Subcutaneous abdominal adipose tissue (tissue), 5 donors: ENCODE measurements around the gene DEGS2.
"Not testable (repeated sequence)": the region's sequence is repeated elsewhere in the genome, so short reads cannot be mapped to it uniquely, and the experiment has no call there.

Experiments used
- H3K27ac ChIP-seq: one replicate; pipeline ENCODE4 v1.7.0; 2013; ENCODE audit warnings: low read depth, mild to moderate bottlenecking, inconsistent platforms, low read length, moderate library complexity
- H3K27me3 ChIP-seq, 5 donors: one replicate each; pipeline ENCODE4 v1.7.0; 2013; ENCODE audit warnings: low read length in 5 of 5, inconsistent platforms in 1 of 5; ENCODE audit not compliant: control insufficient read depth in 5 of 5, insufficient read depth in 4 of 5
- H3K36me3 ChIP-seq, 5 donors: one replicate each; pipeline ENCODE4 v1.7.0; 2013; ENCODE audit warnings: low read length in 5 of 5; ENCODE audit not compliant: control insufficient read depth in 5 of 5, insufficient read depth in 5 of 5
- H3K4me1 ChIP-seq, 5 donors: one replicate each; pipeline ENCODE4 v1.7.0; 2013; ENCODE audit warnings: low read length in 5 of 5, mild to moderate bottlenecking in 3 of 5, moderate library complexity in 1 of 5; ENCODE audit not compliant: control insufficient read depth in 5 of 5, insufficient read depth in 5 of 5
- H3K4me3 ChIP-seq, 5 donors: one replicate each; pipeline ENCODE4 v1.7.0; 2013; ENCODE audit warnings: low read length in 5 of 5, low read depth in 1 of 5
- H3K9ac ChIP-seq, 5 donors: one replicate each; pipeline ENCODE4 v1.7.0; 2013; ENCODE audit warnings: low read length in 5 of 5, mild to moderate bottlenecking in 4 of 5, moderate library complexity in 3 of 5
- H3K9me3 ChIP-seq, 5 donors: one replicate each; pipeline ENCODE4 v1.7.0; 2013; ENCODE audit warnings: low read length in 5 of 5; ENCODE audit not compliant: control insufficient read depth in 5 of 5
- donor health status: healthy.
- donor health status: healthy.
- donor health status: healthy.
- donor health status: healthy.
- donor health status: healthy.

Gene DEGS2

DNA sequence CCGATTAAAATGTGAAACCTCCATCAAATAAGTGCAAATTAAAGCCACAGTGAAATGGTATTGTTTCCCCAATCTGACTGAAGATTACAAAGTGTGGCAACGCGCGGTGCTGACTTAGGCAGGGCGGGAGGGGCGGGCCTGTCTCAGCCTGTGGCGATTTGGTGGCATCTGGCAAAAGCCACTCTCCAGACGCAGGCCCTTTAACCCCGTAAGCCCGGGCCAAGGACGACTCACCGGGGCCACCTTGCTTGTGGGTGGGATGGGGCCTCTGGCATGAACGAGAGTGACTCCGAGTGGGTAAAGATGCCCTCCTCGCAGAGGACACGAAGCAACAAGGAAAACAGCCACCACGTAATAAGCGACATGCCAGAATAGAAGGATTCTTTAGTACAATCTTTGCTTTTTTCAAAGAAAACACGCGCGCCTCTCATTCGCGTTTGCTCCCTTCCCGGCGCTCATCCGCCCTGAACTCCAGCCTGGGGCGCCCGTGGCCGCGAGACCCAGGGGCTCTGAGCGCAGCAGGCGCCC, 815 bp downstream of the DEGS2 start:
- Histone ChIP-seq H3K9ac (no peak overlapping the region), H3K4me3 (peak overlapping the region in 2 of 5 donors; percentile 47 to 51), H3K27ac (no peak overlapping the region), H3K9me3 (peaks cover 3 to 21% (median 18%) of the 10 kb centered on the region in 5 donors), H3K27me3 (peaks cover 20 to 31% (median 29%) of the 10 kb centered on the region in 5 donors), H3K4me1 (peaks cover 0 to 20% (median 12%) of the 10 kb centered on the region in 5 donors), H3K36me3 (no peaks in the 10 kb centered on the region)

DNA sequence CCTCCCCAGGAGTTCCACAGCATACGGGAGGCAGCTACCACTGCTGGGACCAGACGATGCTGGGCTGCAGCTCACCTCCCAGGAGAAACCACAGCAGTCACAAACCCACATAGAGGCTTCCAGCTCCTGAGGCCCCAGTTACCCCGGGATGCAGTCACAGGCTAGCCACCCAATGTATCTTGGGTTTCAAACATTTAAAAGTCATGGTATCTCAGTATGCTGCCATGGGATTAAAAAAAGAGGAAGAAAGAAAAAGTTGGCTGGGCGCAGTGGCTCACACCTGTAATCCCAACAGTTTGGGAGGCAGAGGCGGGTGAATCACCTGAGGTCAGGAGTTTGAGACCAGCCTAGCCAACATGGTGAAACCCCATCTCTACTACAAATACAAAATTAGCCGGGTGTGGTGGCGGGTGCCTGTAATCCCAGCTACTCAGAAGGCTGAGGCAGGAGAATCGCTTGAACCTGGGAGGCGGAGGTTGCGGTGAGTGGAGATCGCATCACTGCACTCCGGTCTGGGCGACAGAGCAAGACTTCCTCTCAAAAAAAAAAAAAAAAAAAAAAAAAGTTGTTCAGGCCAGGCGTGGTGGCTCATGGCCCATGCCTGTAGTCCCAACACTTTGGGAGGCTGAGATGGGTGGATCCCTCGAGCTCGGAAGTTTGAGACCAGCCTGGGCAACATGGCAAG, 1.8 kb downstream of the DEGS2 start:
- H3K9ac ChIP-seq, H3K36me3 ChIP-seq, H3K27ac ChIP-seq, H3K4me3 ChIP-seq: not testable (repeated sequence)
- peaks cover 0 to 20% (median 12%) of the 10 kb centered on the region in 5 donors for H3K4me1 ChIP-seq
- peaks cover 20 to 31% (median 29%) of the 10 kb centered on the region in 5 donors for H3K27me3 ChIP-seq
- H3K9me3 ChIP-seq = peaks cover 3 to 25% (median 22%) of the 10 kb centered on the region in 5 donors

DNA sequence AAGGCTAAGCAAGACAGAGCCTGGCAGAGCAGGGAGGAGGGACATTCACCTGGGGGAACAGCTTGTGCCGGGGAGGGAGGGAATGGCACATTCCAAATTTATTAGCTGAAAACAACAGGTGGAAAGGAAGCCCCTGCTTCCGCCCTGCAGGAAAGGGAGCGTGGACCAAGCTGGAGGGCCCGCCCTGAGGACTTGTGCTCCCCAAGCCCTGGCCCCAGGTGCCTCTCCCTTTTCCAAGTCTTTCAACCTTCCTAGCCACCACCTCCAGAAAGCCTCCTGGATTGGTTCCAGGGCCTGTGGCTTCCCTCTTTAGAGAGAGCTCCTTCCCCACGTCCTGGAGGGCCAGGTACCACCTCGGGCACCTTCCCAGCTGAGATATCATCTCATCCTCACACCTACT, 2.7 kb downstream of the DEGS2 start:
- H3K4me1 ChIP-seq = peaks cover 0 to 20% (median 12%) of the 10 kb centered on the region in 5 donors
- no peak overlapping the region for H3K9ac ChIP-seq
- peaks cover 3 to 25% (median 22%) of the 10 kb centered on the region in 5 donors for H3K9me3 ChIP-seq
- no peak overlapping the region for H3K27ac ChIP-seq
- H3K4me3 ChIP-seq = no peak overlapping the region
- H3K36me3 ChIP-seq = no peaks in the 10 kb centered on the region
- peaks cover 20 to 31% (median 29%) of the 10 kb centered on the region in 5 donors for H3K27me3 ChIP-seq

DNA sequence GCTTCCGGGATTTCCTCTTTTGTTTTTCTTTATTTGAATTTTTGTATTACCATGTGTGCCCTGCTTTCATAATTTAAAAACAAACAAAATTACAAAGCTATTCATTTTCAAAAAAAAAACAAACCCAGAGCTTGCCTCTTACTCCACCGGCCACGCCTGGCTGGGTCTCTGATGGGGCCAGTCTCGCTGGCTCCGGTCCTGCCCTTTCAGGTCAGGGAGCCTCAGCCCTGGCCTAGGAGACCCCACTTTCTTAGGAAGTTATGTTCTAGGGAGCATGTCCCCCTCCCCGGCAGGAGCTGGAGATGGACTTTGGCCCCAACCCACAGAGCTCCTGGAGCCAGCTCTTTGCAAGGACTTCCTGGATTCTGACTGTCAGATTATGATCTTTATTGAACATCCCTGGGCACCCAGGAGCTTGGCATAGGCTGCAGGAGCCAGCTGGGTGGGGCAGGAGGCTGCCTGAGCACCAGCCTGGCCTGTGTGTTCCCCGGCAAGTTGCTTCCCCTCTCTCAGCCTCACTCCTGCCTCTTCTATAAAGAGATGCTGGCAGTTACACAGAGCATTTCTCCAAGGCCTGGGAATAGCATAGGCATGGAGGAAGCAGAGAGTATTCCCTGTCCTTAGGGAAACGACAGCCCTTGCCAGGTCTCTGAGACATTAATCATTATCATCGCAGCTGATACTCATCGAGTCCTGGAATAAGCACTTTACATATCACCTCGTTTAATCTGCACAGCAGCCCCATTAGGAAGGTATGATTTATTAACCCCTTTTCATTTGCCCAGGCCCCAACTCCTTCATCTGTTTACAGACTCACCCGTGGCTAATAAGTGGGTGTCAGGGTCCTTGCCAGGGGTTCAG, 3.5 kb downstream of the DEGS2 start:
- Histone ChIP-seq H3K27me3 (peaks cover 20 to 28% (median 27%) of the 10 kb centered on the region in 5 donors), H3K9me3 (peaks cover 3 to 25% (median 22%) of the 10 kb centered on the region in 5 donors), H3K9ac (no peak overlapping the region), H3K4me1 (peaks cover 0 to 20% (median 12%) of the 10 kb centered on the region in 5 donors), H3K36me3 (no peaks in the 10 kb centered on the region), H3K27ac (no peak overlapping the region), H3K4me3 (no peak overlapping the region)

DNA sequence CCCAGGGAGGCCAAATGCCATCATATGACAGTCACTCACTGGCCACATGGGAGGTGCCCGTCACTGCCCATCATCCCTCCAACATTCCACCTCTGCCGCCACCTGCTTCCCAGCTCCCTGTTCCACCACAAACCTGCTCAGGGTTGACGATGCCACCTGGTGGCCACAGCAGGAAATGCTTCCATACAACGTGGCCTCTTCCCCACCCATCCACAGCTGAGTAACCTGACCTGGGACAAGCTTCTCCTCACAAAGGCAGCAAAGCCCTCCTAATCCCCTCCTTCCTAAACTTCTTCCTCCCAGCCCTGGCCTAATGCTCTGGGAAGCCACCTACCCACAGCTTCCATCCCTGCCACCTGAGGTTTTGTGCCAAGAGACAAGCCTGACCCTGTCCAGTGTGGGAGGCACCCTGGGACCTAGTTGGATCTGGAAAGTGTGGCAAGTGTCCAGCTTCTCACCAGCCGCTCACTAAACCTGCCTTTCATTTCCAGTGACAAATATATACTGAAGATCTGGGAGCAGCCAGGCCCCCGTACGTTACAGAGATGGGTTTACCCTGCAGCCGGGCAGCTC, 4.3 kb downstream of the DEGS2 start:
- Histone ChIP-seq H3K27ac (no peak overlapping the region), H3K4me1 (peaks cover 0 to 20% (median 12%) of the 10 kb centered on the region in 5 donors), H3K9ac (no peak overlapping the region), H3K9me3 (peaks cover 3 to 20% (median 18%) of the 10 kb centered on the region in 5 donors), H3K4me3 (peak overlapping the region in 1 of 5 donors; percentile 1), H3K36me3 (no peaks in the 10 kb centered on the region), H3K27me3 (peaks cover 13 to 22% (median 21%) of the 10 kb centered on the region in 5 donors)

DNA sequence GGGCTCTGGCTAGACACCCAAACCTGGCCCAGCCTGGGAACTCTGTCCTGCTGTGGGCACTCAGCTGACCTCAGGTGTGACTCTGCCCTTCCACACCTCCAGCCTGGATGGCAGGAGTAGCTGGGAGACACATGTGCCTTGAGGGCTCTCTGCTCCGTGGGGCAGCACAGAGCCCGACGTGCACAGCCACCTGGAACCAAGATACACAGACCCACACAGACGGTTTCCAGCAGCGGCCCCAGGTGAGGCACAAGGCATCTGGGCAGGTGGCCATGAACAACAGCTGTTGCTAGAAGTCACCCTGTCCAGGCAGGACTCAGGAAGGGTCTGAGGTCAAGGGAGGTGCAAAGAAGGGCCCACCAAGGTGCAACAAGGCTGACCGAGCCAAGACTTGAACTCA, 5.9 kb downstream of the DEGS2 start:
- H3K27me3 ChIP-seq = peaks cover 9 to 19% (median 13%) of the 10 kb centered on the region in 5 donors

DNA sequence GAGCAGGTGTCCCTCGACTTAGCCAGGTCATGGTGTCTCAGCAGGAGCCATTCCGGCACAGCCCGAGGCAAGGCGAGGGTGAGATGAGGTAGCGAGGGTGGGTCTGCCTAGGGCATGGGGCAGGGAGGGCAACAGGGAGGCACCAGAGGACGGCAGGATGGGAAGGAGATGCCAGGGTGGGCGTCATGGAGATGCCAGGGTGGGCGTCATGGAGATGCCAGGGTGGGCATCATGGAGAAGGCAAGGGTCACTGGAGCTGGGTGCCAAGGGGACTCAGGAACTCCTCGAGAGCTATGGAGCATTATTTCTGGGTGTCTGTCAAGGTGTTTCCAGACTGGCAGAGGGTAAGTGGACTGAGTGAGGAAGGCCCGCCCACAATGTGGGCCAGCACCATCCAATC, 7.4 kb downstream of the DEGS2 start:
- Histone ChIP-seq H3K27me3 (peaks cover 4 to 15% (median 7%) of the 10 kb centered on the region in 5 donors), H3K27ac (no peak overlapping the region), H3K9me3 (peaks cover 3 to 19% (median 18%) of the 10 kb centered on the region in 5 donors), H3K4me3 (no peak overlapping the region), H3K9ac (no peak overlapping the region), H3K4me1 (peaks cover 0 to 15% (median 8%) of the 10 kb centered on the region in 5 donors), H3K36me3 (no peaks in the 10 kb centered on the region)

More for the DNA sequence above, 5.9 kb downstream of the DEGS2 start:
- H3K27ac ChIP-seq = no peak overlapping the region
- H3K4me1 ChIP-seq = peaks cover 0 to 5% (median 3%) of the 10 kb centered on the region in 5 donors
- H3K9me3 ChIP-seq = peaks cover 3 to 19% (median 18%) of the 10 kb centered on the region in 5 donors
- no peaks in the 10 kb centered on the region for H3K36me3 ChIP-seq
- H3K4me3 ChIP-seq = no peak overlapping the region
- no peak overlapping the region for H3K9ac ChIP-seq

DNA sequence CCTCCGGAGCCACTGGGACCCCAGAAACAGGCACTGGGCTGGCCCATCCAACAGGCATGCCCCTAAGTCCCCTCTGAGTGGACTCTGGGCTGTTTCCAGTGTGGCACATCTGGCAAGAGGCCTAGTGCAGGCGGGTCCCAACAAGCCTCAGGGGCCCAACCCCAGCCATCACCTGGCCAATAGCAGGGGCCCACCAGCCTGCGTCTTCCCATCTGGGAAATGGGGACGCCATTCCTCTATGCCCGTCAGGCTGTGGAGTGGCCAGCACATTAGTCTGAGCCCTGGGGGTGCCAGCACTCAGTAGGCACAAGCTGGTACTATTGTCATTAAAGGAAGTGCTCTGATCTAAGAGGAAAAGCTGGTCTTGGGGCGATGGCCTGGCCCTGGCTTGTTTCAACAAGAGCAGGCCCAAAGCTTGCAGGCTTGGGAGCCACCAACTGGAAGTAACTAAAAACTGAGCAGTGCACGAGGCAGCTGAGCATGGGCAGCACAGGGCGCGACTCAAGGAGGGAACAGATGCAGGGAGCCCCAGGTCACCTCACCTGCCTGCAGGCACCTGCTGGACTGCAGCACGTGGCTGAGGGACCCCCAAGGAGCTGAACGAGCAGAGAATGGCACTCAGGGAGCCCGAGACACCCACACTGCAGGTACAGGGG, 8.4 kb downstream of the DEGS2 start:
- Histone ChIP-seq H3K4me3 (no peak overlapping the region), H3K27me3 (peaks cover 3 to 13% (median 6%) of the 10 kb centered on the region in 5 donors)

DNA sequence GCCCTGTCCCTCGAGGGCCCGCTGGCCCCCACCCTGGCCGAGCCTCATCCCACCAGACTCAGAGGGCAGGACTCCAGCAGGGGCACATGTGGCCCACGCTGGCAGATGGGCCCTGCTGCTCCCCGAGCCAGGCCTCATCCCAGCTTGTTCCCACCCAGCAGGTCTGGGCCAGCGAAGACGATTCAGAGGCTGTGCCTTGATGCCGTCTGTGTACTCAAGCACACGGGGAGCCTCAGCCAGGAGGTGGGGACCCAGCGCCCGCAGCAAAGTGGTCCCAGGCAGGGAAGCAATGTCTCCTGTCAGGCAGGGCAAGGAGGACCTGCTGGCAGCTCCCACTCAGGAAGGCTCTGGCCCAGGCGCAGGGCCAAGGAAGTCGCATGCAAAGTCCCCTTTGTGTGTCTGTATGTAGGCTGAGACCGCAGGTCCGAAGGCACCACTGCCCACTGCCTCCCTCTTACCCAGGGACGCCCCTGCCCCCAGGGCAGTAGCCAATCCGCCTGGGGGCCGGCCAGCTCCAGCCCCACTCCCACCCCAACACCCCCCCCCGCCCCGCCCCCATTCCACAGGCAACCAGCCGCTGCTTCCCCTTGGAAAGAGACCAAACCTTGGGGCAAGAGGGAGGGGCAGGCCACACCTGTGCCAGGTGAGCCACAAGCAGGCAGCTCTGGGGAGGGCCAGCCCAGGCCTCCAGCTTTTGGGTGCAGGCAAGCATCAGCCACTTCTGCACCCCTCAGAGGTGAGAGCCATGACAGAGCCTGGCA, 9.4 kb downstream of the DEGS2 start:
- no peak overlapping the region for H3K27ac ChIP-seq
- H3K4me1 ChIP-seq = peaks cover 0 to 15% (median 5%) of the 10 kb centered on the region in 5 donors
- no peak overlapping the region for H3K9ac ChIP-seq
- H3K27me3 ChIP-seq = peaks cover 3 to 13% (median 6%) of the 10 kb centered on the region in 5 donors
- no peak overlapping the region for H3K4me3 ChIP-seq
- peaks cover 0 to 4% (median 0%) of the 10 kb centered on the region in 5 donors for H3K36me3 ChIP-seq
- peaks cover 1 to 16% (median 16%) of the 10 kb centered on the region in 5 donors for H3K9me3 ChIP-seq

More for the DNA sequence above, 8.4 kb downstream of the DEGS2 start:
- Histone ChIP-seq H3K9me3 (peaks cover 3 to 19% (median 18%) of the 10 kb centered on the region in 5 donors), H3K36me3 (no peaks in the 10 kb centered on the region), H3K27ac (no peak overlapping the region), H3K4me1 (peaks cover 0 to 17% (median 8%) of the 10 kb centered on the region in 5 donors), H3K9ac (no peak overlapping the region)
